IMR-90 (cell line): ENCODE results near the gene LIPJ. TPM values are rescaled to one million over a fixed set of nuclear protein-coding genes. Genes with fewer than 3 reads are reported as not detected.

Experiments used
- microRNA-seq, 2 experiments: library from miRNA; stranded (forward) in 1 of 2; unstranded in 1 of 2; fragments of 10-50 nt in 1 of 2; fragments of <30 nt in 1 of 2; gene quantifications in 1 of 2; microRNA quantifications in 1 of 2; one replicate each; pipeline versions ENCODE3 to v1.1.0; 2013 to 2020; ENCODE audit not compliant: insufficient read depth in 1 of 2, insufficient read length in 1 of 2, unreplicated experiment in 1 of 2
- polyA plus RNA-seq, 3 experiments: library from polyadenylated mRNA; depleted of rRNA; stranded (reverse); fragments of >200 nt; gene quantifications; 2 replicates each; pipeline ENCODE4 v1.2.3, GENCODE V29; 2012; ENCODE audit warnings: low replicate concordance in 1 of 3
- small RNA-seq, 5 experiments: library from RNA; depleted of rRNA; stranded (forward); fragments of <200 nt; gene quantifications; one replicate each; pipeline ENCODE3, GENCODE V24; 2012
- total RNA-seq: library from RNA; depleted of rRNA; stranded (reverse); fragments of >200 nt; gene quantifications from 2 replicates; pipeline ENCODE4 v1.2.3, GENCODE V29; 2012; rRNA removed

LIPJ gene
- total and polyA plus RNA-seq, 2 of the 4 experiments (the other 2 are of a cell fraction) = not detected

Small RNAs within 50 kb of the gene (microRNA-seq; reads per million reads assigned to microRNA genes)
- gene RF00019 (ENCODE audit: insufficient read depth, insufficient read length) = not detected

Small RNAs within 50 kb of the gene (small RNA-seq; reads per million reads assigned to genes)
- 0 reads per million in 5 experiments for gene RF00019

Other genes with a start within 250 kb of the LIPJ start
- gene RNLS, start 3.4 kb upstream of the LIPJ start, total RNA-seq = 4.2 and 7.0 TPM in 2 replicates
- 4.0 and 4.5 TPM in 2 replicates for gene RNLS, start 3.4 kb upstream of the LIPJ start, polyA plus RNA-seq (2012; rRNA removed)
- gene LIPF, start 77.7 kb downstream of the LIPJ start, total RNA-seq = not detected in 2 replicates
- not detected in 2 replicates for gene LIPF, start 77.7 kb downstream of the LIPJ start, polyA plus RNA-seq (2012; rRNA removed)
- gene LIPK, start 119.5 kb downstream of the LIPJ start, total RNA-seq = not detected in 2 replicates
- gene LIPK, start 119.5 kb downstream of the LIPJ start, polyA plus RNA-seq (2012; rRNA removed) = not detected in 2 replicates
- gene LIPN, start 173.3 kb downstream of the LIPJ start, total RNA-seq = not detected in 2 replicates
- gene LIPN, start 173.3 kb downstream of the LIPJ start, polyA plus RNA-seq (2012; rRNA removed) = not detected in 2 replicates
- gene LIPM, start 216.0 kb downstream of the LIPJ start, total RNA-seq = not detected in 2 replicates
- not detected in 2 replicates for gene LIPM, start 216.0 kb downstream of the LIPJ start, polyA plus RNA-seq (2012; rRNA removed)